K562 (cell line): ENCODE results near the gene NINJ1. TPM values are rescaled to one million over a fixed set of nuclear protein-coding genes. Genes with fewer than 3 reads are reported as not detected.

Experiments used
- BHLHE40 ChIP-seq: IDR thresholded peaks from 2 replicates; pipeline ENCODE4 v1.6.1; 2011; ENCODE audit warnings: low read length, improper control_type of control experiment
- BMI1 ChIP-seq: fragments of 150-350 bp; IDR thresholded peaks from 2 replicates; pipeline ENCODE4 v1.6.1; 2014; ENCODE audit warnings: low read length
- CBX5 ChIP-seq: IDR thresholded peaks from 2 replicates; pipeline ENCODE4 v1.6.1; 2014; ENCODE audit warnings: low read depth, borderline replicate concordance
- CC2D1A ChIP-seq: fragments of 450-650 bp; IDR thresholded peaks from 2 replicates; pipeline ENCODE4 v1.6.1; 2017; ENCODE audit warnings: mild to moderate bottlenecking
- CREM ChIP-seq: IDR thresholded peaks from 2 replicates; pipeline ENCODE4 v1.6.1; 2014; ENCODE audit warnings: antibody characterized with exemption, low read depth
- DEAF1 ChIP-seq: fragments of 450-650 bp; formaldehyde crosslinking; IDR thresholded peaks from 2 replicates; pipeline ENCODE4 v1.4.0; 2020; ENCODE audit warnings: mild to moderate bottlenecking, moderate library complexity
- ESRRA ChIP-seq: fragments of 450-650 bp; IDR thresholded peaks from 2 replicates; pipeline ENCODE4 v1.6.1; 2014; ENCODE audit warnings: low read depth, mild to moderate bottlenecking, moderate library complexity, borderline replicate concordance
- JUND ChIP-seq, 2 experiments: IDR thresholded peaks; 2 replicates in 1 of 2; 3 replicates in 1 of 2; pipeline ENCODE4 v1.6.1; 2011; ENCODE audit warnings: borderline replicate concordance in 2 of 2, low read depth in 2 of 2, low read length in 2 of 2, improper control_type of control experiment in 1 of 2, missing biosample characterization in 1 of 2, missing genetic modification characterization in 1 of 2, missing genetic modification reagents in 1 of 2
- MAZ ChIP-seq, 2 experiments: fragments of 450-650 bp in 1 of 2; sonication (generic) in 1 of 2; formaldehyde crosslinking; IDR thresholded peaks in 1 of 2; conservative IDR thresholded peaks in 1 of 2; 2 replicates each; pipeline versions ENCODE4 v1.4.0 to v1.5.0; 2020; ENCODE audit warnings: mild to moderate bottlenecking in 1 of 2, missing genetic modification reagents in 1 of 2
- MYNN ChIP-seq, 2 experiments: sonication (generic); formaldehyde crosslinking in 1 of 2; IDR thresholded peaks; 2 replicates each; pipeline versions ENCODE4 v1.5.0 to v1.6.1; 2016 to 2020; ENCODE audit warnings: antibody characterized with exemption in 1 of 2, missing genetic modification reagents in 1 of 2
- NELFE ChIP-seq: IDR thresholded peaks from 2 replicates; pipeline ENCODE4 v1.6.1; 2011; ENCODE audit warnings: mild to moderate bottlenecking; ENCODE audit not compliant: insufficient read depth, insufficient read length
- POLR2G ChIP-seq: fragments of 200-400 bp; formaldehyde crosslinking; IDR thresholded peaks from 2 replicates; pipeline ENCODE4 v1.6.1; 2017; ENCODE audit warnings: low read depth, mild to moderate bottlenecking, antibody characterized with exemption, low read length, moderate library complexity
- RBM34 ChIP-seq: fragments of 200-400 bp; formaldehyde crosslinking; IDR thresholded peaks from 2 replicates; pipeline ENCODE4 v1.6.1; 2018; ENCODE audit warnings: low read length, borderline replicate concordance; ENCODE audit not compliant: insufficient read depth
- SREBF2 ChIP-seq: sonication (generic); formaldehyde crosslinking; IDR thresholded peaks from 2 replicates; pipeline ENCODE4 v1.4.0; 2020; ENCODE audit warnings: mild to moderate bottlenecking, missing genetic modification reagents
- STAG1 ChIP-seq: sonication (generic); formaldehyde crosslinking; IDR thresholded peaks from 2 replicates; pipeline ENCODE4 v1.5.0; 2020; ENCODE audit warnings: missing genetic modification reagents, borderline replicate concordance
- YY1 ChIP-seq, 3 experiments: IDR thresholded peaks; 2 replicates each; pipeline ENCODE4 v1.6.1; 2011; ENCODE audit warnings: low read length in 2 of 3, mild to moderate bottlenecking in 2 of 3, moderate library complexity in 2 of 3, borderline replicate concordance in 1 of 3, control low read depth in 1 of 3, low read depth in 1 of 3; ENCODE audit not compliant: insufficient read depth in 3 of 3, insufficient replicate concordance in 2 of 3, control insufficient read depth in 1 of 3, insufficient read length in 1 of 3; ENCODE audit errors: extremely low read depth in 1 of 3
- ZNF384 ChIP-seq: IDR thresholded peaks from 2 replicates; pipeline ENCODE4 v1.6.1; 2012; ENCODE audit warnings: low read depth, low read length, improper control_type of control experiment
- ZNF551 ChIP-seq: fragments of 250-450 bp; sonication (Bioruptor Pico); IDR thresholded peaks from 2 replicates; pipeline ENCODE4 v1.5.0; 2021; ENCODE audit warnings: mild to moderate bottlenecking, moderate library complexity
- polyA plus RNA-seq, 8 experiments: library from polyadenylated mRNA; depleted of rRNA in 4 of 8; stranded (reverse) in 5 of 8; unstranded in 3 of 8; fragments of >200 nt; fragmentation: Nextera tagmentation in 2 of 8; fragmentation: Illumina TruSeq in 1 of 8; extraction: Ambion mirVana in 2 of 8; extraction: Trizol in 1 of 8; gene quantifications; 2 replicates each; pipeline versions ENCODE4 v1.2.1 to v1.2.3, GENCODE V29; 2011 to 2014; ENCODE audit warnings: inconsistent platforms in 1 of 8, missing spikeins in 1 of 8
- total RNA-seq, 7 experiments: library from RNA; depleted of rRNA in 6 of 7; stranded (reverse); fragments of >200 nt in 6 of 7; fragmentation: Illumina TruSeq in 2 of 7; extraction: Trizol in 2 of 7; gene quantifications; 2 replicates each; pipeline versions ENCODE4 v1.2.1 to v1.2.3, GENCODE V29; 2011 to 2021; ENCODE audit warnings: low replicate concordance in 1 of 7
- TF ChIP-seq, protein P1 (sequence below), 3 experiments: IDR thresholded peaks in 2 of 3; conservative IDR thresholded peaks in 1 of 3; 2 replicates each; pipeline ENCODE4 v1.5.1; 2011 to 2012; ENCODE audit warnings: low read length in 3 of 3, mild to moderate bottlenecking in 3 of 3, control low read depth in 2 of 3, improper control_type of control experiment in 1 of 3, inconsistent platforms in 1 of 3, low read depth in 1 of 3, mixed read lengths in 1 of 3, moderate library complexity in 1 of 3; ENCODE audit not compliant: insufficient read depth in 2 of 3
- TF ChIP-seq, protein P2 (sequence below), 3 experiments: fragments of 200-800 bp in 1 of 3; sonication (Bioruptor generic) in 1 of 3; sonication (generic) in 1 of 3; formaldehyde crosslinking in 1 of 3; IDR thresholded peaks; 2 replicates each; pipeline versions ENCODE4 v1.6.1 to v1.8.0; 2016 to 2022; ENCODE audit warnings: mild to moderate bottlenecking in 2 of 3, missing compliant biosample characterization in 2 of 3, missing genetic modification characterization in 2 of 3, missing genetic modification reagents in 1 of 3

Gene NINJ1
- total and polyA plus RNA-seq, 9 of the 15 experiments (the other 6 are each of a cell fraction or from before 2014, with no cell fraction given) = 0.13 to 8.4 (median 4.9) TPM

DNA sequence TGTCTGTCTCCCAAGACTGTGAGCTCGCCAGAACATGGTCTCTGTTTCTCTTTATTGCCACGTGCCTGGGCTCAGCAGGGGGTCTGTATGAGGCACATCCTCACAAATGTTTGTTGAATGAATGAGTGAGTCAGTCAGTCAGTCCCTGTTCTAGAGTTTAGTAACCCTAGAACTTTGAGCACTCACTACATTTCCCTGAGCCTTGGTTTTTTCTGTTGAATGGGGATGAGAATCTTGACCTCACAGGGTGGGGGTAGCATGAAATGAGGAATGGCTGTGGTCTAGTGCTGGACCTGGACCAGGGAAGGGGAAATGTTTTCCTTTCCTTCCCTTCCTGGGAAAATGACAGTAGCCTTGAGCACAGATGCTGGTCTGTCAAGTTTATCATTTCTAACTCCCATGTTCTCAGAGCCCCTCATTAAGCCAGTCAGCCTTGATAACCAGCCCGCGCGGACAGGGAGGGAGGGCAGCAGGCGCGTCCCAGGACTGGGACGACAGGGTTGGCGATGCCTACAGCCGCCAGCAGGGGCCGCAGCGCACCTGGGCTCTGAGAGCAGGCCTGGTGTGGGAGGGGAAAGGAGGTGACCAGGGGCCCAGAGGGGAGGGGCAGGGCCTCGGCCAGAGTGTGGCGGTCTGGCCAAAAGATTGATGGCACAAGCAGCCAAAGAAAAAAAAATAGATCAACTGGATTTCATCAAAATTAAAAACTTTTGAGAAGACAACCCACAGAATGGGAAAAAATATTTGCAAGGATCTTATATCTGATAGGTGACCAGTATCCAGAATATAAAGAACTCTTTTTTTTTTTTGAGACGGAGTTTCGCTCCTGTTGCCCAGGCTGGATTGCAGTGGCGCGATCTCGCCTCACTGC is 25.8 kb upstream of the NINJ1 start (continued):
- TF ChIP-seq RBM34 = no peak
- peak; percentile 84; the same call in 1 of the 2 replicates for TF ChIP-seq STAG1 (CRISPR knock-in tag)
- TF ChIP-seq JUND (IDR thresholded peaks at IDR 0.05; ENCODE audit: borderline replicate concordance, low read depth, low read length) = 0 out of 2 replicates have a peak, but pooled peaks have one; percentile 40
- TF ChIP-seq JUND (tag; IDR thresholded peaks at IDR 0.05; ENCODE audit: borderline replicate concordance, low read depth, low read length) = no peak; the same call in 2 of the 3 replicates
- peak; percentile 76 for TF ChIP-seq CREM
- peak; percentile 92 for TF ChIP-seq DEAF1 (CRISPR knock-in tag)
- TF ChIP-seq ZNF551 = no peak
- TF ChIP-seq, protein P1, sequence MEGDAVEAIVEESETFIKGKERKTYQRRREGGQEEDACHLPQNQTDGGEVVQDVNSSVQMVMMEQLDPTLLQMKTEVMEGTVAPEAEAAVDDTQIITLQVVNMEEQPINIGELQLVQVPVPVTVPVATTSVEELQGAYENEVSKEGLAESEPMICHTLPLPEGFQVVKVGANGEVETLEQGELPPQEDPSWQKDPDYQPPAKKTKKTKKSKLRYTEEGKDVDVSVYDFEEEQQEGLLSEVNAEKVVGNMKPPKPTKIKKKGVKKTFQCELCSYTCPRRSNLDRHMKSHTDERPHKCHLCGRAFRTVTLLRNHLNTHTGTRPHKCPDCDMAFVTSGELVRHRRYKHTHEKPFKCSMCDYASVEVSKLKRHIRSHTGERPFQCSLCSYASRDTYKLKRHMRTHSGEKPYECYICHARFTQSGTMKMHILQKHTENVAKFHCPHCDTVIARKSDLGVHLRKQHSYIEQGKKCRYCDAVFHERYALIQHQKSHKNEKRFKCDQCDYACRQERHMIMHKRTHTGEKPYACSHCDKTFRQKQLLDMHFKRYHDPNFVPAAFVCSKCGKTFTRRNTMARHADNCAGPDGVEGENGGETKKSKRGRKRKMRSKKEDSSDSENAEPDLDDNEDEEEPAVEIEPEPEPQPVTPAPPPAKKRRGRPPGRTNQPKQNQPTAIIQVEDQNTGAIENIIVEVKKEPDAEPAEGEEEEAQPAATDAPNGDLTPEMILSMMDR (IDR thresholded peaks at IDR 0.05 in 2 of 3, conservative IDR thresholded peaks at IDR 0.05 in 1 of 3; ENCODE audit: insufficient read depth in 2 of 3, low read depth in 1 of 3, low read length in 3 of 3) = peak; percentile 95 to 98 (median 97)
- TF ChIP-seq CC2D1A = peak; percentile 84
- peak; percentile 46; the same call in 1 of the 2 replicates for TF ChIP-seq CBX5
- peak in 1 of 3 experiments; percentile 12 for TF ChIP-seq YY1 (IDR thresholded peaks at IDR 0.05; ENCODE audit: borderline replicate concordance in 1 of 3, control insufficient read depth in 1 of 3, extremely low read depth in 1 of 3, insufficient read depth in 3 of 3, insufficient read length in 1 of 3, insufficient replicate concordance in 2 of 3, low read depth in 1 of 3, low read length in 2 of 3)
- TF ChIP-seq ESRRA = peak; percentile 55; the same call in 1 of the 2 replicates
- TF ChIP-seq NELFE = no peak
- no peak for TF ChIP-seq POLR2G
- no peak for TF ChIP-seq SREBF2 (CRISPR knock-in tag)
- peak; percentile 61 for TF ChIP-seq ZNF384
- TF ChIP-seq, protein P2, sequence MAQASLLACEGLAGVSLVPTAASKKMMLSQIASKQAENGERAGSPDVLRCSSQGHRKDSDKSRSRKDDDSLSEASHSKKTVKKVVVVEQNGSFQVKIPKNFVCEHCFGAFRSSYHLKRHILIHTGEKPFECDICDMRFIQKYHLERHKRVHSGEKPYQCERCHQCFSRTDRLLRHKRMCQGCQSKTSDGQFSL (CRISPR knock-in tag; IDR thresholded peaks at IDR 0.05) = peak; percentile 81
- TF ChIP-seq, protein P2 (tag; IDR thresholded peaks at IDR 0.05) = peak in 1 of 2 experiments; percentile 75; a peak in 2 of 4 replicates
- TF ChIP-seq MAZ (CRISPR knock-in tag; conservative IDR thresholded peaks at IDR 0.05 in 1 of 2, IDR thresholded peaks at IDR 0.05 in 1 of 2) = peak; percentile 95 to 97
- TF ChIP-seq BHLHE40 = 0 out of 2 replicates have a peak, but pooled peaks have one; percentile 33
- peak; percentile 37; the same call in 1 of the 2 replicates for TF ChIP-seq BMI1
- TF ChIP-seq MYNN (IDR thresholded peaks at IDR 0.05) = peak; percentile 76; the same call in 1 of the 2 replicates
- no peak for TF ChIP-seq MYNN (CRISPR knock-in tag; IDR thresholded peaks at IDR 0.05)
